ENCODE results near the gene HTT. TPM values are rescaled to one million over a fixed set of nuclear protein-coding genes. Genes with fewer than 3 reads are reported as not detected.

HTT gene
- total RNA-seq, 3 donors from 2014 or later (not counting 1 experiment from before 2014, with no cell fraction given) = 132 to 175 (median 165) TPM

DNA sequence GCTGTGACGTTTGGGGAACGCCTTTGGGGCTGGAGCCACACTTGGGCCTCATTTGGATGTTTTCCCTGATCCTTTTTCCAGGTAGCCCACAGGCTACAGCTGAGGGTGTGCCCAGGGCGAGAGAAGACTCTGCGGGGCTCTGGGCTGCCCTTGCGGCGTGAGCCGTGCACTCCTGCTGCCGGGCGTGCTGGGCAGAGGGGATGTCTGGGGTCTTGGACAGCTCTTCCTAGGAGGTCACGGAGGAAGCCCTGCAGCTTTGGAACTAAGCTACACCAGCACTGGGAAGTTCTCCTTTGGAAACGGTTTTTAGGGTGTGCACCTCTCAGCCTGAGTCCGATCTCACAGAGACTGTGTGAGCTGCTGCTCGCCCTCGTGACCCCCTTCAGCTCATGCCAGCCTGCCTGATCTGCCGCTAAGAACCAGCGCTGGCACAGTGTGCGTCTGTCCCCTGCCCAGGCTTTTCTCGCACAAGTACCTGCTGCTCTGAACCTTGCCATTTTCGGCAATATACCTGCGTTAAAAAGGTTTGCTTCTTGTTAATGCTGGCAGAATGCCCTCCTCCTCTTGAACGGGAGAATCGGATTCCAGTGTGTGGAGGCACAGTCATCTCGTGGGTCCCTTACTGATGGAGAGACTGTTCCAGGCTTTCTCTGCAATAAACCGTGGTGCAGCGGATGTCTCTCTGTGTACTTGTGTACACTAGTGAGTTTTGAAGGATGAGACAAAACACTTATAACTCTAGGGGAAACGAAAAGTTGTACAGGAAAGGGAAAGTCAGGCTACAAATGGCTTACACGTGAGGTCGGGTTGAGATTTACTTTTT lies 188.8 kb downstream of the HTT start:
- Histone ChIP-seq H3K36me3 (ENCODE audit: control insufficient read depth, insufficient read depth, low read length) (no peaks in the 10 kb centered on the region), H3K4me1 (ENCODE audit: control insufficient read depth, insufficient read depth, low read length) (no peaks in the 10 kb centered on the region), H3K9me3 (ENCODE audit: control insufficient read depth, insufficient read depth, low read length) (no peaks in the 10 kb centered on the region), H3K4me3 (ENCODE audit: low read length) (no peak overlapping the region), H3K27ac (ENCODE audit: low read length) (no peak overlapping the region), H3K27me3 (ENCODE audit: control insufficient read depth, insufficient read depth, low read length) (no peaks in the 10 kb centered on the region)
- TF ChIP-seq, protein P1, sequence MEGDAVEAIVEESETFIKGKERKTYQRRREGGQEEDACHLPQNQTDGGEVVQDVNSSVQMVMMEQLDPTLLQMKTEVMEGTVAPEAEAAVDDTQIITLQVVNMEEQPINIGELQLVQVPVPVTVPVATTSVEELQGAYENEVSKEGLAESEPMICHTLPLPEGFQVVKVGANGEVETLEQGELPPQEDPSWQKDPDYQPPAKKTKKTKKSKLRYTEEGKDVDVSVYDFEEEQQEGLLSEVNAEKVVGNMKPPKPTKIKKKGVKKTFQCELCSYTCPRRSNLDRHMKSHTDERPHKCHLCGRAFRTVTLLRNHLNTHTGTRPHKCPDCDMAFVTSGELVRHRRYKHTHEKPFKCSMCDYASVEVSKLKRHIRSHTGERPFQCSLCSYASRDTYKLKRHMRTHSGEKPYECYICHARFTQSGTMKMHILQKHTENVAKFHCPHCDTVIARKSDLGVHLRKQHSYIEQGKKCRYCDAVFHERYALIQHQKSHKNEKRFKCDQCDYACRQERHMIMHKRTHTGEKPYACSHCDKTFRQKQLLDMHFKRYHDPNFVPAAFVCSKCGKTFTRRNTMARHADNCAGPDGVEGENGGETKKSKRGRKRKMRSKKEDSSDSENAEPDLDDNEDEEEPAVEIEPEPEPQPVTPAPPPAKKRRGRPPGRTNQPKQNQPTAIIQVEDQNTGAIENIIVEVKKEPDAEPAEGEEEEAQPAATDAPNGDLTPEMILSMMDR (IDR thresholded peaks at IDR 0.05) = no peak
- DNase-seq (no peak), ATAC-seq (no peak)
- WGBS (ENCODE audit: insufficient coverage) = 91% methylated on average over 28 of the region's 28 CpGs
- Mint-ChIP-seq H3K4me3 (no peak overlapping the region), H3K4me1 (no peaks in the 10 kb centered on the region), H3K36me3 (no peaks in the 10 kb centered on the region), H3K27me3 (ENCODE audit: low read depth in 2 of 2) (no peaks in the 10 kb centered on the region), H3K9me3 (no peaks in the 10 kb centered on the region), H3K27ac (no peak overlapping the region)
- intact Hi-C loops (cut with micrococcal nuclease) = no loop called here

DNA sequence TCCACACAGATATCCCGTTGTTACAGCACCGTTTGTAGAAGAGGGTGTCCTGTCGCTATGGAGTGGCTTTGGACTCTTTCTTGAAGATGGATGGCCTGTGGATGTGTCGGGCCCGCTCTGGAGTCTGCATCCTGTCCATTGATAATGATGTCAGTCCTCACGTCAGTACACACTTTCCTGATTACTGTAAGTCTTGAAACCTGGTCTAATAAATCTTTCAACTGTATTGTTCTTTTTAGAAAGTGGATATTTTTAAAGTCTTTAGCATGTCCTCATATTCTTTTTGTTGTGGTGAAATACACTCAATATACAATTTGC lies 189.4 kb downstream of the HTT start:
- Mint-ChIP-seq H3K27ac (no peak overlapping the region), H3K4me3 (no peak overlapping the region)
- 85% methylated on average over 6 of the region's 6 CpGs for WGBS (ENCODE audit: insufficient coverage)

GRCh38 chr4:3266076-3266475 lies 191.6 kb downstream of the HTT start:
- H3K27ac Mint-ChIP-seq = no peak overlapping the region
- no peaks in the 10 kb centered on the region for H3K36me3 Mint-ChIP-seq
- Histone ChIP-seq H3K27me3 (ENCODE audit: control insufficient read depth, insufficient read depth, low read length) (no peaks in the 10 kb centered on the region), H3K9me3 (ENCODE audit: control insufficient read depth, insufficient read depth, low read length) (no peaks in the 10 kb centered on the region), H3K27ac (ENCODE audit: low read length) (no peak overlapping the region), H3K36me3 (ENCODE audit: control insufficient read depth, insufficient read depth, low read length) (no peaks in the 10 kb centered on the region), H3K4me1 (ENCODE audit: control insufficient read depth, insufficient read depth, low read length) (no peaks in the 10 kb centered on the region), H3K4me3 (ENCODE audit: low read length) (no peak overlapping the region)
- ATAC-seq (no peak), DNase-seq (no peak)
- TF ChIP-seq, protein P1 (IDR thresholded peaks at IDR 0.05) = no peak
- H3K27me3 Mint-ChIP-seq (ENCODE audit: low read depth in 2 of 2) = no peaks in the 10 kb centered on the region
- intact Hi-C loops (cut with micrococcal nuclease) = no loop called here
- H3K4me1 Mint-ChIP-seq = no peaks in the 10 kb centered on the region
- H3K9me3 Mint-ChIP-seq = no peaks in the 10 kb centered on the region
- H3K4me3 Mint-ChIP-seq = no peak overlapping the region
- WGBS (ENCODE audit: insufficient coverage) = 93% methylated on average over 15 of the region's 17 CpGs

More for the DNA sequence above, 189.4 kb downstream of the HTT start:
- Histone ChIP-seq H3K4me3 (ENCODE audit: low read length) (no peak overlapping the region), H3K27me3 (ENCODE audit: control insufficient read depth, insufficient read depth, low read length) (no peaks in the 10 kb centered on the region), H3K27ac (ENCODE audit: low read length) (no peak overlapping the region), H3K4me1 (ENCODE audit: control insufficient read depth, insufficient read depth, low read length) (no peaks in the 10 kb centered on the region), H3K36me3 (ENCODE audit: control insufficient read depth, insufficient read depth, low read length) (no peaks in the 10 kb centered on the region), H3K9me3 (ENCODE audit: control insufficient read depth, insufficient read depth, low read length) (no peaks in the 10 kb centered on the region)
- no peaks in the 10 kb centered on the region for H3K9me3 Mint-ChIP-seq
- H3K36me3 Mint-ChIP-seq = no peaks in the 10 kb centered on the region
- intact Hi-C loops (cut with micrococcal nuclease) = no loop called here
- no peaks in the 10 kb centered on the region for H3K4me1 Mint-ChIP-seq
- H3K27me3 Mint-ChIP-seq (ENCODE audit: low read depth in 2 of 2) = no peaks in the 10 kb centered on the region
- DNase-seq (no peak), ATAC-seq (no peak)
- TF ChIP-seq, protein P1 (IDR thresholded peaks at IDR 0.05) = no peak
